Stimulated activated CD4-positive, alpha-beta T cell treated with anti-CD3 and anti-CD28 coated beads, TNF-alpha, amount 100 ng/mL, for 48 hours (primary cell): ENCODE results near the gene APOL4.
"Not testable (repeated sequence)": the region's sequence is repeated elsewhere in the genome, so short reads cannot be mapped to it uniquely, and the experiment has no call there.

Experiments used
- DNase-seq, 3 donors: peaks; one replicate each; pipeline ENCODE4 v3.0.0-alpha.2; 2020; ENCODE audit warnings: low read depth in 3 of 3

The APOL4 gene

GRCh38 chr22:36231051-36231450, 29.4 kb upstream of the APOL4 start:
- not testable (repeated sequence) for DNase-seq

GRCh38 chr22:36229649-36230048, 28.0 kb upstream of the APOL4 start:
- DNase-seq = not testable (repeated sequence)

GRCh38 chr22:36228944-36229343, 27.3 kb upstream of the APOL4 start:
- no peak for DNase-seq

- not testable (repeated sequence) for DNase-seq
Observed at GRCh38 chr22:36228369-36228768, 26.8 kb upstream of the APOL4 start.

- no peak for DNase-seq
Observed at GRCh38 chr22:36227806-36228205, 26.2 kb upstream of the APOL4 start.

- no peak for DNase-seq
Observed at GRCh38 chr22:36227396-36227795, 25.8 kb upstream of the APOL4 start.

GRCh38 chr22:36226189-36226588, 24.6 kb upstream of the APOL4 start:
- DNase-seq = no peak

GRCh38 chr22:36225333-36225922, 23.8 kb upstream of the APOL4 start:
- DNase-seq = no peak

GRCh38 chr22:36224245-36224644, 22.6 kb upstream of the APOL4 start:
- DNase-seq = no peak

- DNase-seq = no peak
Observed at GRCh38 chr22:36223504-36223903, 21.9 kb upstream of the APOL4 start.

GRCh38 chr22:36222887-36223450, 21.4 kb upstream of the APOL4 start:
- DNase-seq = no peak

- DNase-seq = peak in 1 of 3 donors; percentile 53
Observed at GRCh38 chr22:36221799-36222751, 20.5 kb upstream of the APOL4 start.

- no peak for DNase-seq
Observed at GRCh38 chr22:36220451-36220921, 18.9 kb upstream of the APOL4 start.

- DNase-seq = no peak
Observed at GRCh38 chr22:36218648-36219193, 17.1 kb upstream of the APOL4 start.

GRCh38 chr22:36215981-36216380, 14.4 kb upstream of the APOL4 start:
- no peak for DNase-seq

- no peak for DNase-seq
Observed at GRCh38 chr22:36213586-36213985, 12.0 kb upstream of the APOL4 start.

GRCh38 chr22:36212901-36213300, 11.3 kb upstream of the APOL4 start:
- no peak for DNase-seq

- DNase-seq = no peak
Observed at GRCh38 chr22:36211237-36211861, 9.7 kb upstream of the APOL4 start.

- DNase-seq = no peak
Observed at GRCh38 chr22:36210224-36210623, 8.6 kb upstream of the APOL4 start.

- DNase-seq = not testable (repeated sequence)
Observed at GRCh38 chr22:36209488-36209908, 7.9 kb upstream of the APOL4 start.

GRCh38 chr22:36208914-36209313, 7.3 kb upstream of the APOL4 start:
- DNase-seq = no peak
